GM23248 (cell line): Measurements from ENCODE around the gene ACAN. TPM values are rescaled to one million over a fixed set of nuclear protein-coding genes. Genes with fewer than 3 reads are reported as not detected.

Source experiments
- DNase-seq: peaks from one replicate; pipeline ENCODE4 v3.0.0-alpha.2; 2015
- H2AFZ ChIP-seq: fragments of 200-600 bp; sonication (generic); 2 replicates; pipeline ENCODE4 v1.6.1; 2016; ENCODE audit warnings: antibody characterized with exemption
- H3F3A ChIP-seq: fragments of 200-600 bp; sonication (generic); 2 replicates; pipeline ENCODE4 v1.6.1; 2016; ENCODE audit warnings: mild to moderate bottlenecking, antibody characterized with exemption, mixed run types; ENCODE audit not compliant: insufficient read depth
- H3K27ac ChIP-seq: fragments of 200-600 bp; sonication (generic); 2 replicates; pipeline ENCODE4 v1.5.1; 2016; ENCODE audit warnings: mild to moderate bottlenecking
- H3K27me3 ChIP-seq: fragments of 200-600 bp; sonication (generic); replicated peaks from 2 replicates; pipeline ENCODE4 v1.6.1; 2016; ENCODE audit warnings: mild to moderate bottlenecking; ENCODE audit not compliant: insufficient read depth
- H3K36me3 ChIP-seq: fragments of 200-600 bp; sonication (generic); 2 replicates; pipeline ENCODE4 v1.6.1; 2016; ENCODE audit warnings: low read depth, mild to moderate bottlenecking
- H3K4me1 ChIP-seq: fragments of 200-600 bp; sonication (generic); 2 replicates; pipeline ENCODE4 v1.6.1; 2016; ENCODE audit warnings: mild to moderate bottlenecking; ENCODE audit not compliant: insufficient read depth
- H3K4me2 ChIP-seq: fragments of 200-600 bp; sonication (generic); one replicate; pipeline ENCODE4 v1.6.1; 2016; ENCODE audit warnings: mild to moderate bottlenecking; ENCODE audit not compliant: unreplicated experiment
- H3K4me3 ChIP-seq: fragments of 200-600 bp; sonication (generic); 2 replicates; pipeline ENCODE4 v1.5.1; 2016; ENCODE audit warnings: mild to moderate bottlenecking
- H3K79me2 ChIP-seq: fragments of 200-600 bp; sonication (generic); 2 replicates; pipeline ENCODE4 v1.6.1; 2016; ENCODE audit warnings: mild to moderate bottlenecking; ENCODE audit not compliant: insufficient read depth
- H3K9ac ChIP-seq: fragments of 200-600 bp; sonication (generic); 2 replicates; pipeline ENCODE4 v1.6.1; 2016; ENCODE audit warnings: mild to moderate bottlenecking
- H3K9me2 ChIP-seq: fragments of 200-600 bp; sonication (generic); 2 replicates; pipeline ENCODE4 v1.6.1; 2016; ENCODE audit warnings: mixed run types, mild to moderate bottlenecking, moderate library complexity; ENCODE audit not compliant: insufficient read depth
- H3K9me3 ChIP-seq: fragments of 200-600 bp; sonication (generic); one replicate; pipeline ENCODE4 v1.6.1; 2017; ENCODE audit warnings: low read depth
- H4K20me1 ChIP-seq: fragments of 200-600 bp; sonication (generic); 2 replicates; pipeline ENCODE4 v1.6.0; 2016; ENCODE audit not compliant: insufficient read depth
- EZH2 ChIP-seq: fragments of 200-600 bp; sonication (generic); IDR thresholded peaks from 2 replicates; pipeline ENCODE4 v1.6.1; 2018; ENCODE audit warnings: antibody characterized with exemption, mild to moderate bottlenecking; ENCODE audit not compliant: insufficient read depth, poor library complexity, severe bottlenecking
- EZH2phosphoT487 ChIP-seq: fragments of 200-600 bp; sonication (generic); IDR thresholded peaks from 2 replicates; pipeline ENCODE4 v1.6.1; 2018; ENCODE audit warnings: antibody characterized with exemption, moderate library complexity, mild to moderate bottlenecking, low read depth; ENCODE audit not compliant: insufficient read depth
- WGBS, 2 experiments: methylation state at CpG; one replicate each; pipeline ENCODE4 v1.1.6; 2015 to 2017; ENCODE audit warnings: low lambda C conversion rate in 2 of 2, low coverage in 1 of 2; ENCODE audit errors: missing lambda C conversion rate in 2 of 2; 5-methylcytosine and 5-hydroxymethylcytosine counted together
- in situ Hi-C: fragments of 300-500 bp; cut with MboI; formaldehyde crosslinking; loops from 2 replicates; pipeline ENCODE4 v1.15.0; 2020
- polyA plus RNA-seq: library from polyadenylated mRNA; unstranded; fragments of >200 nt; fragmentation: Nextera tagmentation; extraction: Ambion mirVana; gene quantifications from 2 replicates; pipeline ENCODE4 v1.2.1, GENCODE V29; 2016
- total RNA-seq: library from RNA; depleted of rRNA; stranded (reverse); fragments of >200 nt; shearing (Covaris generic); gene quantifications from 2 replicates; pipeline ENCODE4 v1.2.3, GENCODE V29; 2014

The ACAN gene
- total and polyA plus RNA-seq, 2 experiments from 2014 or later: not detected

DNA sequence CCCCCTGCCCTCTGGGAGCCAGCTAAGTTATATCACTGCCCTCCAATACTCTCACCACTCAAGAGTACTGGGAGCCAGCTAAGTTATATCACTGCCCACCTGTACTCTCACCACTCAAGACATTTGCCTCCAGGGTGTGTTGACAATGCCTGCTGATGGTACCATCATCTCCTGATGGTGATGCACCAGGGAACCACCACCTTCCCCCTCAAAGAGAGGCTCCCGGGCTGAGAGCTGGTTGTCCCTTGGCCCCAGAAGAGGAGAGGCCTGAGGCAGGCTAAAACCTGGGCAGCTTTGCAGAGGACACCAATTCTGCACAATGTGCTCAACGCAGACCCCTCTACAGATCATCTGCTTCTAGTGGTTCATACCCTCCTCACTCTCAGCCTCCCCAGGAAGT, 99.6 kb downstream of the ACAN start:
- in situ Hi-C loops: loop anchor here (10.0 kb wide), 2 partner anchors 112 to 272 kb away; no protein-coding TSS in a partner anchor
- no peak overlapping the region for H3K4me2 ChIP-seq
- no peaks in the 10 kb centered on the region for H4K20me1 ChIP-seq
- H3K4me1 ChIP-seq: peaks cover 7% of the 10 kb centered on the region; the same call in 1 of the 2 replicates
- WGBS, 2 experiments: 53% methylated on average over 2 of the region's 2 CpGs
- TF ChIP-seq EZH2phosphoT487 (no peak), EZH2 (no peak)
- no peaks in the 10 kb centered on the region for H3K9me3 ChIP-seq
- no peaks in the 10 kb centered on the region for H3F3A ChIP-seq
- DNase-seq: no peak
- no peaks in the 10 kb centered on the region for H3K36me3 ChIP-seq
- H3K9me2 ChIP-seq: no peaks in the 10 kb centered on the region
- H3K27ac ChIP-seq: no peak overlapping the region
- H3K9ac ChIP-seq: no peak overlapping the region
- no peak overlapping the region for H3K4me3 ChIP-seq
- H2AFZ ChIP-seq: no peak overlapping the region
- no peaks in the 10 kb centered on the region for H3K79me2 ChIP-seq
- no peaks in the 10 kb centered on the region for H3K27me3 ChIP-seq

DNA sequence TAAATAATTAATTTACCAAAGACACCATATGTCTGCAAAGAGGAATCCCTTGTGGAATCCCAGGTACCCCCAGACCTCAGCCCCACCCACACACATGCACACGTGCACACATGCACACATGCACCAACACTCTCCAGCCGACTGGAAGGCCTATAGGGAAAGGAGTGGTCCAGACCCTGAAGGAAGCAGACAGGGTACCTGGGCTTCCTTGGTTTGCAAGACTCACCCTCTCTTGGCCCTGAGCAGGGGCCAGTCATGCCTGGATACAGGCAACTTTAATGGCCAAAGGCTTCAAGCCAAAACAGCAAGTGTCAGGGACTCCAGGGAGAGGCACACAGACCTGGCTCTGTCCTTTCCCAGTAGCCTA, 101.0 kb downstream of the ACAN start:
- Histone ChIP-seq H3K27ac (no peak overlapping the region), H3K4me3 (no peak overlapping the region), H3K9me2 (no peaks in the 10 kb centered on the region), H3K36me3 (no peaks in the 10 kb centered on the region), H3K9ac (no peak overlapping the region), H3K27me3 (no peaks in the 10 kb centered on the region), H3K4me1 (peaks cover 7% of the 10 kb centered on the region; the same call in 1 of the 2 replicates), H2AFZ (no peak overlapping the region), H3K4me2 (no peak overlapping the region), H3K9me3 (no peaks in the 10 kb centered on the region), H3F3A (no peaks in the 10 kb centered on the region), H3K79me2 (peaks cover 3% of the 10 kb centered on the region; the same call in 1 of the 2 replicates), H4K20me1 (no peaks in the 10 kb centered on the region)
- TF ChIP-seq EZH2: no peak
- no peak for TF ChIP-seq EZH2phosphoT487
- no peak for DNase-seq
- 50 to 65% methylated on average over 2 of the region's 2 CpGs for WGBS, 2 experiments
- in situ Hi-C loops: loop anchor here (10.0 kb wide), 2 partner anchors 111 to 271 kb away; no protein-coding TSS in a partner anchor

DNA sequence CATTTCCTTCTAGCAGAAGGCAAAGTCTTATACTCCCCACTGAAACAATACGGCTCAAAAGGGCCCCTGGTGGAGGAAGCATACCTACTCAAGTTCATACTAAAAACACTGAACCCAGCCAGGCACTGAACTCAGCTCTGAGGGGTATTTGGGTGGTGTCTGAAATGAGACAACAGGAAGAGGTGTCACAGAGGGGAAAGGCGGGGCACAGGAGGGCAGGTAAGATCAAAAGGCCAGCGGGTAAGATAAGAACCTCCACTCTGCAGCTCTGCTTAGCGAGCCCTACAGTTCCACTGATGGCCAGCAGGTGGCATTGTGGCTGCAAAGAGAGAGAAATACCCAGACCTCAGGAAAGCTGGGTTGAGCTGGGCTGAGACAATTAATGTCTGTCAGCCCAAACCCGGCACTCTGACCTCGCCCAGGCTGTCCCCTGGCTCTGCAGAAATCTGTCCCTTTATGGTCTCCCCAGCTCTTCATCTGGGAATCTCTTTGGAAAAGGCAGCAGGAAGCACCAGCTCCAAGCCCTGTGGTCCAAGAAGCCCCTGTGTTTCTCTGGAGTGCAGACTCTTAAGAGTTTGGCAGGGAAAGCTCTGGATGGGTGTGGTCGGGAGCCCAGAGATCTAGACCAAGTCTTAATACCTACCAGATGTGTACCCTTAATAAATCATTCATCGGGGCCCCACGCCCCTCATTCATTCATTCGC, 101.5 kb downstream of the ACAN start:
- no peaks in the 10 kb centered on the region for H3F3A ChIP-seq
- DNase-seq: peak; percentile 82
- no peaks in the 10 kb centered on the region for H4K20me1 ChIP-seq
- H3K4me3 ChIP-seq: no peak overlapping the region
- peaks cover 5% of the 10 kb centered on the region; the same call in 1 of the 2 replicates for H3K79me2 ChIP-seq
- in situ Hi-C loops: loop anchor here (10.0 kb wide), 2 partner anchors 110 to 270 kb away; no protein-coding TSS in a partner anchor
- H3K4me1 ChIP-seq: peaks cover 7% of the 10 kb centered on the region; the same call in 1 of the 2 replicates
- no peaks in the 10 kb centered on the region for H3K36me3 ChIP-seq
- no peaks in the 10 kb centered on the region for H3K9me3 ChIP-seq
- H2AFZ ChIP-seq: peak overlapping the region; percentile 52; the same call in 1 of the 2 replicates
- peak overlapping the region; percentile 77 for H3K4me2 ChIP-seq
- TF ChIP-seq EZH2phosphoT487: no peak
- TF ChIP-seq EZH2: no peak
- no peak overlapping the region for H3K27ac ChIP-seq
- H3K9ac ChIP-seq: no peak overlapping the region
- no peaks in the 10 kb centered on the region for H3K9me2 ChIP-seq
- WGBS, 2 experiments: 13 to 14% methylated on average over 10 of the region's 10 CpGs
- H3K27me3 ChIP-seq: no peaks in the 10 kb centered on the region

DNA sequence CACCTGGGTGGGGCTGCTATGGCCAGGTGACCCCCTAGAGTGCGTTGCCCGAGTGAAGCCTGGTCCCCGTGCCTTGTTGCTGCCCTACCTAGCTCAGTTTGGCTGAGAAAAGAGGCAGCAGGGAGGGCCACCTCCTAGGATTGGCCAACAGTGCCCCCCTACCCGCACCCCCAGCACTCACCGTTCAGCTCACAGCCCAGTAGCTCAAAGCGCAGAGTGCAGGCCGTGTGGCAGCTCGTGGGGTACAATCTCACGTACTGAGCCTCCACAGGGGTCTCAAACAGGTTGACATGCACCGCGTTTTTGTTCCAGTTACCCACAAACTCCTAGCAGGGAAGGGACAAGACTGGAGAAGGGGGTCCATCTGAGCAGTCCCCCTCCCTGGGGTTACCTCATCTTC, 102.3 kb downstream of the ACAN start:
- Histone ChIP-seq H4K20me1 (no peaks in the 10 kb centered on the region), H3K36me3 (peaks cover 4% of the 10 kb centered on the region; the same call in 1 of the 2 replicates)
- in situ Hi-C loops: loop anchor here (10.0 kb wide), 2 partner anchors 109 to 269 kb away; no protein-coding TSS in a partner anchor

More for the DNA sequence above, 102.3 kb downstream of the ACAN start:
- Histone ChIP-seq H3F3A (no peaks in the 10 kb centered on the region), H3K27me3 (no peaks in the 10 kb centered on the region), H3K4me1 (peaks cover 11% of the 10 kb centered on the region; the same call in 1 of the 2 replicates), H3K4me2 (no peak overlapping the region), H3K27ac (no peak overlapping the region), H3K9me2 (no peaks in the 10 kb centered on the region), H3K79me2 (peaks cover 5% of the 10 kb centered on the region; the same call in 1 of the 2 replicates), H3K9ac (no peak overlapping the region), H3K9me3 (no peaks in the 10 kb centered on the region), H3K4me3 (no peak overlapping the region), H2AFZ (no peak overlapping the region)
- DNase-seq: no peak
- 83 to 86% methylated on average over 11 of the region's 11 CpGs for WGBS, 2 experiments
- TF ChIP-seq EZH2 (no peak), EZH2phosphoT487 (no peak)
